H9 (cell line): Measurements from ENCODE around the gene SMIM41. TPM values are rescaled to one million over a fixed set of nuclear protein-coding genes. Genes with fewer than 3 reads are reported as not detected.

Experiments
- DNase-seq: peaks from one replicate; pipeline ENCODE4 v3.0.0-alpha.2; 2017
- H2AFZ ChIP-seq: one replicate; pipeline ENCODE4 v1.6.1; 2013; ENCODE audit warnings: mild to moderate bottlenecking, low read length, control low read depth, moderate library complexity
- H2AK5ac ChIP-seq: 2 replicates; pipeline ENCODE4 v1.6.1; 2013; ENCODE audit warnings: low read length, control low read depth, mixed read lengths; ENCODE audit not compliant: insufficient read length
- H2BK120ac ChIP-seq: one replicate; pipeline ENCODE4 v1.6.1; 2013; ENCODE audit warnings: low read depth, mild to moderate bottlenecking, low read length, control low read depth, inconsistent platforms; ENCODE audit not compliant: poor library complexity, severe bottlenecking
- H2BK12ac ChIP-seq: 2 replicates; pipeline ENCODE4 v1.6.1; 2013; ENCODE audit warnings: low read length, control low read depth, mixed read lengths, low read depth; ENCODE audit not compliant: insufficient read length
- H2BK15ac ChIP-seq: 2 replicates; pipeline ENCODE4 v1.6.1; 2013; ENCODE audit warnings: low read depth, low read length, control low read depth
- H2BK20ac ChIP-seq: one replicate; pipeline ENCODE4 v1.6.1; 2013; ENCODE audit warnings: low read depth, mild to moderate bottlenecking, low read length, control low read depth, inconsistent platforms; ENCODE audit not compliant: poor library complexity, severe bottlenecking
- H2BK5ac ChIP-seq: 2 replicates; pipeline ENCODE4 v1.6.1; 2013; ENCODE audit warnings: low read length, control low read depth, mixed read lengths; ENCODE audit not compliant: insufficient read length
- H3K14ac ChIP-seq: 2 replicates; pipeline ENCODE4 v1.6.1; 2013; ENCODE audit warnings: low read length, control low read depth; ENCODE audit not compliant: insufficient read depth
- H3K18ac ChIP-seq: 2 replicates; pipeline ENCODE4 v1.6.1; 2013; ENCODE audit warnings: low read depth, mild to moderate bottlenecking, mixed read lengths, low read length, control low read depth; ENCODE audit not compliant: insufficient read length
- H3K23ac ChIP-seq: 2 replicates; pipeline ENCODE4 v1.6.1; 2013; ENCODE audit warnings: low read length, control low read depth, mixed read lengths, low read depth; ENCODE audit not compliant: insufficient read length
- H3K23me2 ChIP-seq: 2 replicates; pipeline ENCODE4 v1.6.1; 2013; ENCODE audit warnings: low read depth, mild to moderate bottlenecking, mixed read lengths, low read length, control low read depth; ENCODE audit not compliant: insufficient read length, poor library complexity, severe bottlenecking
- H3K27ac ChIP-seq: 2 replicates; pipeline ENCODE4 v1.5.1; 2013; ENCODE audit warnings: low read length, control low read depth, mixed read lengths, low read depth; ENCODE audit not compliant: insufficient read length
- H3K27me3 ChIP-seq: 2 replicates; pipeline ENCODE4 v1.6.1; 2013; ENCODE audit warnings: low read length, control low read depth, inconsistent platforms; ENCODE audit not compliant: insufficient read depth
- H3K4ac ChIP-seq: 2 replicates; pipeline ENCODE4 v1.6.1; 2013; ENCODE audit warnings: low read depth, mild to moderate bottlenecking, control low read depth, inconsistent platforms, low read length, moderate library complexity
- H3K4me1 ChIP-seq: 2 replicates; pipeline ENCODE4 v1.6.1; 2013; ENCODE audit warnings: low read length, control low read depth, inconsistent platforms; ENCODE audit not compliant: insufficient read depth
- H3K4me2 ChIP-seq: 2 replicates; pipeline ENCODE4 v1.6.1; 2013; ENCODE audit warnings: low read length, control low read depth, mixed read lengths; ENCODE audit not compliant: insufficient read length, insufficient read depth
- H3K56ac ChIP-seq: 2 replicates; pipeline ENCODE4 v1.6.1; 2013; ENCODE audit warnings: low read depth, mild to moderate bottlenecking, mixed read lengths, low read length, control low read depth; ENCODE audit not compliant: insufficient read length
- H3K79me1 ChIP-seq: 2 replicates; pipeline ENCODE4 v1.6.1; 2013; ENCODE audit warnings: low read depth, mild to moderate bottlenecking, moderate library complexity, low read length, control low read depth, inconsistent platforms; ENCODE audit not compliant: insufficient read depth, poor library complexity, severe bottlenecking
- H3K79me2 ChIP-seq: 2 replicates; pipeline ENCODE4 v1.6.1; 2013; ENCODE audit warnings: low read length, control low read depth, inconsistent platforms; ENCODE audit not compliant: insufficient read depth
- H3K9ac ChIP-seq: 2 replicates; pipeline ENCODE4 v1.6.1; 2013; ENCODE audit warnings: low read length, control low read depth, mixed read lengths; ENCODE audit not compliant: insufficient read length; ENCODE audit errors: extremely low read depth
- H3K9me3 ChIP-seq: one replicate; pipeline ENCODE4 v1.6.1; 2013; ENCODE audit warnings: low read depth, low read length, inconsistent platforms; ENCODE audit not compliant: control insufficient read depth
- H3T11ph ChIP-seq: one replicate; pipeline ENCODE4 v1.6.1; 2013; ENCODE audit warnings: mild to moderate bottlenecking, low read length, control low read depth, inconsistent platforms
- H4K20me1 ChIP-seq: one replicate; pipeline ENCODE4 v1.6.1; 2013; ENCODE audit not compliant: control insufficient read depth, insufficient read length, insufficient read depth
- H4K5ac ChIP-seq: 2 replicates; pipeline ENCODE4 v1.6.1; 2013; ENCODE audit warnings: low read depth, mild to moderate bottlenecking, mixed read lengths, low read length, control low read depth; ENCODE audit not compliant: insufficient read length
- H4K8ac ChIP-seq: replicated peaks from 2 replicates; pipeline ENCODE4 v1.6.1; 2013; ENCODE audit warnings: low read length, control low read depth, mixed read lengths, low read depth; ENCODE audit not compliant: insufficient read length
- H4K91ac ChIP-seq: 2 replicates; pipeline ENCODE4 v1.6.1; 2013; ENCODE audit warnings: low read depth, mild to moderate bottlenecking, moderate library complexity, mixed read lengths, low read length, control low read depth; ENCODE audit not compliant: insufficient read length
- H3K27ac Mint-ChIP-seq, 3 experiments: 2 replicates in 2 of 3; 3 replicates in 1 of 3; pipeline ENCODE4 v1.8.0; 2020 to 2021; ENCODE audit warnings: mixed read lengths in 3 of 3, mild to moderate bottlenecking in 1 of 3, moderate library complexity in 1 of 3
- H3K27me3 Mint-ChIP-seq: 2 replicates; pipeline ENCODE4 v1.8.0; 2021; ENCODE audit warnings: low read depth, mild to moderate bottlenecking, moderate library complexity, mixed read lengths
- H3K36me3 Mint-ChIP-seq, 3 experiments: 2 replicates in 2 of 3; 3 replicates in 1 of 3; pipeline ENCODE4 v1.8.0; 2020 to 2021; ENCODE audit warnings: low read depth in 3 of 3, mixed read lengths in 3 of 3; ENCODE audit not compliant: insufficient read depth in 1 of 3
- H3K4me1 Mint-ChIP-seq, 2 experiments: 2 replicates each; pipeline ENCODE4 v1.8.0; 2020; ENCODE audit warnings: mixed read lengths in 2 of 2
- H3K4me3 Mint-ChIP-seq, 2 experiments: 2 replicates in 1 of 2; 3 replicates in 1 of 2; pipeline ENCODE4 v1.8.0; 2020 to 2021; ENCODE audit warnings: mild to moderate bottlenecking in 2 of 2, mixed read lengths in 2 of 2, moderate library complexity in 1 of 2
- H3K9me3 Mint-ChIP-seq, 2 experiments: 2 replicates in 1 of 2; 3 replicates in 1 of 2; pipeline ENCODE4 v1.8.0; 2020; ENCODE audit warnings: mild to moderate bottlenecking in 2 of 2, mixed read lengths in 2 of 2, moderate library complexity in 1 of 2
- WGBS: extraction: QIAGEN DNeasy Blood & Tissue Kit; methylation state at CpG from one replicate; pipeline ENCODE4 v1.1.7; 2013; ENCODE audit warnings: missing lambda C conversion rate, low lambda C conversion rate, mixed read lengths; ENCODE audit not compliant: insufficient read length; ENCODE audit errors: extremely low coverage; 5-methylcytosine and 5-hydroxymethylcytosine counted together
- total RNA-seq: library from RNA; stranded (reverse); gene quantifications from 2 replicates; pipeline ENCODE4 v1.2.1, GENCODE V29; 2021
- TF ChIP-seq, protein P1 (sequence below): fragments of 200-600 bp; sonication (generic); conservative IDR thresholded peaks from 3 replicates; pipeline ENCODE4 v1.8.0; 2021; ENCODE audit warnings: antibody characterized with exemption, mild to moderate bottlenecking

Gene SMIM41
- total RNA-seq, 1 experiment from 2014 or later = not detected

DNA sequence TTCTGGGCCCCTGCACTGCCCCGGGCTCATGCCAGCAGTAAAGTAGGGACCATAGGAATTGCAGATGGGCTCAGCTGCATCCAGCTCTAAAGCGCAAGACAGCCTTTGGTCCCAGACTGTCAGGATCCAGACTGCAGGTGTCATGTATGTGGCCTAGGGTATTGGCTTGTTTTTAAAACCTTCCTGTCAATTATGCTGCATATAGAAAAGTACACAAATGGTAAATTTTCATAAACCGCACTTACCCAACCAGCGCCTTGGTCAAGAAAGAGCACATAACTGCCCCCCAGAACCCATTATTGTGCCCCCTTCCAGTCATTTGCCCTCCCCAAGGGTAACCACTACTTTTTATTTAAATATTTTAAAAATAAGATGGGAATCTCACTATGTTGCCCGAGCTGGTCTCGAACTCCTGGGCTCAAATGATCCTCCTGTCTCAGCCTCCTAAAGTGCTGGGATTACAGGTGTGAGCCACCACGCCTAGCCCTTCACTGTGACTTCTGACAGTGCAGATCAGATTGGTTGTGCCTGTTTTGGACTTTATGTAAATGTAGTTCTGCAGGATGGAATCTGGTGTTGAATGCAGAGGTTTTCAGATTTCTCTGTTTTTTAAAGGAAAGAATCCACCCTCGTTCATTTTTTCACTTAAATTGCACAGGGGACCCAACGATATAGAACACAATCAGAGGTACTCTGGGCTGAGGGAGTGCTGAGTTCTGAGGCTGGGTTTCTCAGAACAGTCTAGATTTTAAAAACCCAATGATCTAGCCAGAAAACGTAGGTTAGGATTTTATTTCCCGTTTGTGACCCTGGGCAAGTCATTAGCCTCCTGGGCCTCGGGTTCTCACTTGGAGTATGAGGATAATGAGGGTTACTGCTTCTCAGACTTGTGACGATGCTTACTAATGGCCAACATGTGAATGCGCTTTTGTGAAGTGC, 21.6 kb upstream of the SMIM41 start:
- H3K4me3 Mint-ChIP-seq = no peak overlapping the region
- no CpG with 5 or more reads among the region's 14 CpGs for WGBS
- H3K27me3 Mint-ChIP-seq = peaks cover 3% of the 10 kb centered on the region
- H4K20me1 ChIP-seq = no peaks in the 10 kb centered on the region
- H3T11ph ChIP-seq = no peak overlapping the region
- no peak overlapping the region for H2AFZ ChIP-seq
- H3K4me1 Mint-ChIP-seq = peaks cover 0 to 3% of the 10 kb centered on the region in 2 experiments; a peak in 1 of 4 replicates
- H2BK15ac ChIP-seq = no peak overlapping the region
- no peak overlapping the region for H3K27ac Mint-ChIP-seq
- H3K9me3 ChIP-seq = no peaks in the 10 kb centered on the region
- H2BK12ac ChIP-seq = no peak overlapping the region
- H3K4me2 ChIP-seq = no peak overlapping the region
- H3K14ac ChIP-seq = no peak overlapping the region
- H2BK120ac ChIP-seq = no peak overlapping the region
- H4K8ac ChIP-seq = no peak overlapping the region
- no peak overlapping the region for H4K5ac ChIP-seq
- no peak overlapping the region for H3K27ac ChIP-seq
- H3K9me3 Mint-ChIP-seq = no peaks in the 10 kb centered on the region
- H2BK5ac ChIP-seq = no peak overlapping the region
- no peak overlapping the region for H3K9ac ChIP-seq
- DNase-seq = no peak
- H3K56ac ChIP-seq = no peak overlapping the region
- TF ChIP-seq, protein P1, sequence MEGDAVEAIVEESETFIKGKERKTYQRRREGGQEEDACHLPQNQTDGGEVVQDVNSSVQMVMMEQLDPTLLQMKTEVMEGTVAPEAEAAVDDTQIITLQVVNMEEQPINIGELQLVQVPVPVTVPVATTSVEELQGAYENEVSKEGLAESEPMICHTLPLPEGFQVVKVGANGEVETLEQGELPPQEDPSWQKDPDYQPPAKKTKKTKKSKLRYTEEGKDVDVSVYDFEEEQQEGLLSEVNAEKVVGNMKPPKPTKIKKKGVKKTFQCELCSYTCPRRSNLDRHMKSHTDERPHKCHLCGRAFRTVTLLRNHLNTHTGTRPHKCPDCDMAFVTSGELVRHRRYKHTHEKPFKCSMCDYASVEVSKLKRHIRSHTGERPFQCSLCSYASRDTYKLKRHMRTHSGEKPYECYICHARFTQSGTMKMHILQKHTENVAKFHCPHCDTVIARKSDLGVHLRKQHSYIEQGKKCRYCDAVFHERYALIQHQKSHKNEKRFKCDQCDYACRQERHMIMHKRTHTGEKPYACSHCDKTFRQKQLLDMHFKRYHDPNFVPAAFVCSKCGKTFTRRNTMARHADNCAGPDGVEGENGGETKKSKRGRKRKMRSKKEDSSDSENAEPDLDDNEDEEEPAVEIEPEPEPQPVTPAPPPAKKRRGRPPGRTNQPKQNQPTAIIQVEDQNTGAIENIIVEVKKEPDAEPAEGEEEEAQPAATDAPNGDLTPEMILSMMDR = no peak
- no peaks in the 10 kb centered on the region for H3K79me2 ChIP-seq
- H3K23ac ChIP-seq = no peak overlapping the region
- no peaks in the 10 kb centered on the region for H3K79me1 ChIP-seq
- H2AK5ac ChIP-seq = no peak overlapping the region
- H3K23me2 ChIP-seq = no peaks in the 10 kb centered on the region
- no peak overlapping the region for H3K4ac ChIP-seq
- no peak overlapping the region for H4K91ac ChIP-seq
- H3K18ac ChIP-seq = no peak overlapping the region
- no peaks in the 10 kb centered on the region for H3K27me3 ChIP-seq
- peaks cover 0 to 29% (median 28%) of the 10 kb centered on the region in 3 experiments; a peak in 5 of 7 replicates for H3K36me3 Mint-ChIP-seq
- no peak overlapping the region for H2BK20ac ChIP-seq
- no peaks in the 10 kb centered on the region for H3K4me1 ChIP-seq
